GM23338 (cell line): ENCODE results near the gene SRSF9. TPM values are rescaled to one million over a fixed set of nuclear protein-coding genes. Genes with fewer than 3 reads are reported as not detected.

ENCODE experiments used
- ATAC-seq: fragments of 200-7000 bp; cut with Tn5 transposase; 3 replicates; pipeline ENCODE4 v1.9.1; 2020
- DNase-seq: peaks from one replicate; pipeline ENCODE4 v3.0.0-alpha.2; 2015; ENCODE audit warnings: low spot score
- H2AFZ ChIP-seq: fragments of 200-600 bp; sonication (generic); 2 replicates; pipeline ENCODE4 v1.8.0; 2016; ENCODE audit warnings: antibody characterized with exemption, mild to moderate bottlenecking, moderate library complexity
- H3F3A ChIP-seq: fragments of 200-600 bp; sonication (generic); replicated peaks from 2 replicates; pipeline ENCODE4 v1.8.0; 2017; ENCODE audit warnings: antibody characterized with exemption, mixed run types, low read depth
- H3K27ac ChIP-seq: fragments of 200-600 bp; sonication (generic); 2 replicates; pipeline ENCODE4 v1.6.1; 2016; ENCODE audit warnings: low read depth
- H3K27me3 ChIP-seq: fragments of 200-600 bp; sonication (generic); 2 replicates; pipeline ENCODE4 v1.8.0; 2016; ENCODE audit warnings: mild to moderate bottlenecking, mixed run types, moderate library complexity; ENCODE audit not compliant: insufficient read depth
- H3K36me3 ChIP-seq: fragments of 200-600 bp; sonication (generic); 2 replicates; pipeline ENCODE4 v1.8.0; 2016; ENCODE audit warnings: mild to moderate bottlenecking; ENCODE audit not compliant: insufficient read depth
- H3K4me1 ChIP-seq: fragments of 200-600 bp; sonication (generic); 2 replicates; pipeline ENCODE4 v1.8.0; 2016; ENCODE audit warnings: mild to moderate bottlenecking, moderate library complexity; ENCODE audit not compliant: insufficient read depth
- H3K4me2 ChIP-seq: fragments of 200-600 bp; sonication (generic); 2 replicates; pipeline ENCODE4 v1.7.1; 2017; ENCODE audit warnings: mixed run types
- H3K4me3 ChIP-seq: fragments of 200-600 bp; sonication (generic); 2 replicates; pipeline ENCODE4 v1.6.1; 2016; ENCODE audit warnings: mixed run types
- H3K79me2 ChIP-seq: fragments of 200-600 bp; sonication (generic); replicated peaks from 2 replicates; pipeline ENCODE4 v1.8.0; 2017; ENCODE audit warnings: mild to moderate bottlenecking; ENCODE audit not compliant: insufficient read depth
- H3K9me2 ChIP-seq: fragments of 200-600 bp; sonication (generic); 2 replicates; pipeline ENCODE4 v1.8.0; 2017; ENCODE audit not compliant: insufficient read depth
- H4K20me1 ChIP-seq: fragments of 200-600 bp; sonication (generic); replicated peaks from 2 replicates; pipeline ENCODE4 v1.8.0; 2017; ENCODE audit warnings: mild to moderate bottlenecking; ENCODE audit not compliant: insufficient read depth
- H3K27ac Mint-ChIP-seq: 2 replicates; pipeline ENCODE4 v1.8.0; 2020; ENCODE audit warnings: inconsistent platforms, mild to moderate bottlenecking, moderate library complexity, mixed read lengths
- H3K27me3 Mint-ChIP-seq: 3 replicates; pipeline ENCODE4 v1.8.0; 2022; ENCODE audit warnings: low read depth, mild to moderate bottlenecking, moderate library complexity, mixed read lengths, inconsistent platforms; ENCODE audit not compliant: insufficient read depth, poor library complexity
- H3K36me3 Mint-ChIP-seq: 3 replicates; pipeline ENCODE4 v1.8.0; 2021; ENCODE audit warnings: low read depth, mild to moderate bottlenecking, inconsistent platforms, moderate library complexity, mixed read lengths
- H3K4me1 Mint-ChIP-seq: 3 replicates; pipeline ENCODE4 v1.8.0; 2020; ENCODE audit warnings: mild to moderate bottlenecking, inconsistent platforms, mixed read lengths
- H3K4me3 Mint-ChIP-seq: 3 replicates; pipeline ENCODE4 v1.8.0; 2021; ENCODE audit warnings: moderate library complexity, mild to moderate bottlenecking, inconsistent platforms, mixed read lengths
- H3K9me3 Mint-ChIP-seq: 3 replicates; pipeline ENCODE4 v1.8.0; 2020; ENCODE audit warnings: moderate library complexity, mild to moderate bottlenecking, inconsistent platforms, mixed read lengths
- EZH2 ChIP-seq: fragments of 200-600 bp; sonication (generic); IDR thresholded peaks from one replicate; pipeline ENCODE4 v1.8.0; 2017; ENCODE audit warnings: antibody characterized with exemption, mild to moderate bottlenecking, low read depth; ENCODE audit not compliant: unreplicated experiment
- EZH2phosphoT487 ChIP-seq: fragments of 200-600 bp; sonication (generic); IDR thresholded peaks from one replicate; pipeline ENCODE4 v1.8.1; 2018; ENCODE audit warnings: antibody characterized with exemption; ENCODE audit not compliant: unreplicated experiment
- JUNB ChIP-seq: IDR thresholded peaks from one replicate; pipeline ENCODE4 v1.6.1; 2016; ENCODE audit warnings: antibody characterized with exemption; ENCODE audit not compliant: unreplicated experiment
- NANOG ChIP-seq: IDR thresholded peaks from 2 replicates; pipeline ENCODE4 v1.6.1; 2016; ENCODE audit warnings: antibody characterized with exemption, borderline replicate concordance
- POLR2AphosphoS5 ChIP-seq: IDR thresholded peaks from 2 replicates; pipeline ENCODE4 v1.6.1; 2016; ENCODE audit warnings: antibody characterized with exemption, low read depth
- ZNF114 ChIP-seq: fragments of 250-450 bp; sonication (Bioruptor Pico); IDR thresholded peaks from 2 replicates; pipeline ENCODE4 v1.5.0; 2020; ENCODE audit warnings: mild to moderate bottlenecking, moderate library complexity
- ZNF331 ChIP-seq: fragments of 250-450 bp; sonication (Bioruptor Pico); IDR thresholded peaks from 2 replicates; pipeline ENCODE4 v1.5.0; 2020; ENCODE audit warnings: low read depth, mild to moderate bottlenecking, moderate library complexity
- polyA plus RNA-seq: library from polyadenylated mRNA; unstranded; fragments of >200 nt; fragmentation: Nextera tagmentation; extraction: Ambion mirVana; gene quantifications from 2 replicates; pipeline ENCODE4 v1.2.1, GENCODE V29; 2016
- total RNA-seq: library from RNA; depleted of rRNA; stranded (reverse); fragments of >200 nt; shearing (Covaris generic); gene quantifications from 2 replicates; pipeline ENCODE4 v1.2.3, GENCODE V29; 2014
- TF ChIP-seq, protein P1 (sequence below): fragments of 250-450 bp; sonication (Bioruptor Pico); IDR thresholded peaks from 2 replicates; pipeline ENCODE4 v1.5.0; 2020; ENCODE audit warnings: mild to moderate bottlenecking, moderate library complexity
- TF ChIP-seq, protein P2 (sequence below): IDR thresholded peaks from 2 replicates; pipeline ENCODE4 v1.6.1; 2016; ENCODE audit warnings: antibody characterized with exemption

The SRSF9 gene
- total and polyA plus RNA-seq, 2 experiments from 2014 or later, result 250 to 481 TPM

DNA sequence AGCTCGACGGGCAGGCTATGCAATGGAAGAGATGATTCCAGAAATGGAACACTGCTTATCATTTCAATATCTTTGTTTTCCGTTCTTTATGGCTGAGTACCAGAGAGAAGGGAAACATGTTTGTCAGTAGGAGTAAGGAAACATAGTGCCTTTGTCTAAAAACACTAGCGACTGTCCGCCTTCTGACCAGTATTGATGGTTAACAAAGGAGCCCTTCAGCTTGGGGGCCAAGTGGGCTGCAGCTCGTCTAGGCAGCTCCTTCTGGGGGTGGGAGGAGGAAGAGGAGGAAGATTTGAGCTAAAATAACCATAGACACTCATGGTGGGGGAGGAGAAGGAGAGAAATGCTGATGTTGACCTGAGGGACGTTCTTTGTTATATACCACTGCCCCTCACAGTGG lies 44.5 kb upstream of the SRSF9 start (continued):
- TF ChIP-seq, protein P1, sequence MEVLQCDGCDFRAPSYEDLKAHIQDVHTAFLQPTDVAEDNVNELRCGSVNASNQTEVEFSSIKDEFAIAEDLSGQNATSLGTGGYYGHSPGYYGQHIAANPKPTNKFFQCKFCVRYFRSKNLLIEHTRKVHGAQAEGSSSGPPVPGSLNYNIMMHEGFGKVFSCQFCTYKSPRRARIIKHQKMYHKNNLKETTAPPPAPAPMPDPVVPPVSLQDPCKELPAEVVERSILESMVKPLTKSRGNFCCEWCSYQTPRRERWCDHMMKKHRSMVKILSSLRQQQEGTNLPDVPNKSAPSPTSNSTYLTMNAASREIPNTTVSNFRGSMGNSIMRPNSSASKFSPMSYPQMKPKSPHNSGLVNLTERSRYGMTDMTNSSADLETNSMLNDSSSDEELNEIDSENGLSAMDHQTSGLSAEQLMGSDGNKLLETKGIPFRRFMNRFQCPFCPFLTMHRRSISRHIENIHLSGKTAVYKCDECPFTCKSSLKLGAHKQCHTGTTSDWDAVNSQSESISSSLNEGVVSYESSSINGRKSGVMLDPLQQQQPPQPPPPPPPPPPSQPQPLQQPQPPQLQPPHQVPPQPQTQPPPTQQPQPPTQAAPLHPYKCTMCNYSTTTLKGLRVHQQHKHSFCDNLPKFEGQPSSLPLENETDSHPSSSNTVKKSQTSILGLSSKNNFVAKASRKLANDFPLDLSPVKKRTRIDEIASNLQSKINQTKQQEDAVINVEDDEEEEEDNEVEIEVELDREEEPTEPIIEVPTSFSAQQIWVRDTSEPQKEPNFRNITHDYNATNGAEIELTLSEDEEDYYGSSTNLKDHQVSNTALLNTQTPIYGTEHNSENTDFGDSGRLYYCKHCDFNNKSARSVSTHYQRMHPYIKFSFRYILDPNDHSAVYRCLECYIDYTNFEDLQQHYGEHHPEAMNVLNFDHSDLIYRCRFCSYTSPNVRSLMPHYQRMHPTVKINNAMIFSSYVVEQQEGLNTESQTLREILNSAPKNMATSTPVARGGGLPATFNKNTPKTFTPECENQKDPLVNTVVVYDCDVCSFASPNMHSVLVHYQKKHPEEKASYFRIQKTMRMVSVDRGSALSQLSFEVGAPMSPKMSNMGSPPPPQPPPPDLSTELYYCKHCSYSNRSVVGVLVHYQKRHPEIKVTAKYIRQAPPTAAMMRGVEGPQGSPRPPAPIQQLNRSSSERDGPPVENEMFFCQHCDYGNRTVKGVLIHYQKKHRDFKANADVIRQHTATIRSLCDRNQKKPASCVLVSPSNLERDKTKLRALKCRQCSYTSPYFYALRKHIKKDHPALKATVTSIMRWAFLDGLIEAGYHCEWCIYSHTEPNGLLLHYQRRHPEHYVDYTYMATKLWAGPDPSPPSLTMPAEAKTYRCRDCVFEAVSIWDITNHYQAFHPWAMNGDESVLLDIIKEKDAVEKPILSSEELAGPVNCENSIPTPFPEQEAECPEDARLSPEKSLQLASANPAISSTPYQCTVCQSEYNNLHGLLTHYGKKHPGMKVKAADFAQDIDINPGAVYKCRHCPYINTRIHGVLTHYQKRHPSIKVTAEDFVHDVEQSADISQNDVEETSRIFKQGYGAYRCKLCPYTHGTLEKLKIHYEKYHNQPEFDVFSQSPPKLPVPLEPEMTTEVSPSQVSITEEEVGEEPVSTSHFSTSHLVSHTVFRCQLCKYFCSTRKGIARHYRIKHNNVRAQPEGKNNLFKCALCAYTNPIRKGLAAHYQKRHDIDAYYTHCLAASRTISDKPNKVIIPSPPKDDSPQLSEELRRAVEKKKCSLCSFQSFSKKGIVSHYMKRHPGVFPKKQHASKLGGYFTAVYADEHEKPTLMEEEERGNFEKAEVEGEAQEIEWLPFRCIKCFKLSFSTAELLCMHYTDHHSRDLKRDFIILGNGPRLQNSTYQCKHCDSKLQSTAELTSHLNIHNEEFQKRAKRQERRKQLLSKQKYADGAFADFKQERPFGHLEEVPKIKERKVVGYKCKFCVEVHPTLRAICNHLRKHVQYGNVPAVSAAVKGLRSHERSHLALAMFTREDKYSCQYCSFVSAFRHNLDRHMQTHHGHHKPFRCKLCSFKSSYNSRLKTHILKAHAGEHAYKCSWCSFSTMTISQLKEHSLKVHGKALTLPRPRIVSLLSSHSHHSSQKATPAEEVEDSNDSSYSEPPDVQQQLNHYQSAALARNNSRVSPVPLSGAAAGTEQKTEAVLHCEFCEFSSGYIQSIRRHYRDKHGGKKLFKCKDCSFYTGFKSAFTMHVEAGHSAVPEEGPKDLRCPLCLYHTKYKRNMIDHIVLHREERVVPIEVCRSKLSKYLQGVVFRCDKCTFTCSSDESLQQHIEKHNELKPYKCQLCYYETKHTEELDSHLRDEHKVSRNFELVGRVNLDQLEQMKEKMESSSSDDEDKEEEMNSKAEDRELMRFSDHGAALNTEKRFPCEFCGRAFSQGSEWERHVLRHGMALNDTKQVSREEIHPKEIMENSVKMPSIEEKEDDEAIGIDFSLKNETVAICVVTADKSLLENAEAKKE (CRISPR knock-in tag), result no peak

DNA sequence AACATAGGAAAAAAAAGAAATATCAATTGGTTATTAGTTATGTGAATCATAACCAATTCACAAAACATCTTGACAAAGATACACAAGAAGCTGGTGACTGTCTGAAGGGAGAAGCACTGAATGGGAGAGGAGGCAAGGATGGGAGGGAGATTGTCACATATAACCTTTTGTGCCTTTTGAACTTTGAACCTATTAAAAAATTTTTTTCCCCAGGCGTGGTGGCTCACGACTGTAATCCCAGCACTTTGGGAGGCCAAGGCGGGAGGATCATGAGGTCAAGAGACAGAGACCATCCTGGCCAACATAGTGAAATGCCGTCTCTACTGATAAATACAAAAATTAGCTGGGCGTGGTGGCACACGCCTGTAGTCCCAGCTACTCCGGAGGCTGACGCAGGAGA lies 39.0 kb upstream of the SRSF9 start:
- peaks cover 13% of the 10 kb centered on the region for H3K36me3 ChIP-seq
- no peak for ATAC-seq
- peaks cover 14% of the 10 kb centered on the region for H3K4me1 Mint-ChIP-seq
- TF ChIP-seq ZNF331 (CRISPR knock-in tag) (no peak), NANOG (no peak), EZH2phosphoT487 (no peak), EZH2 (no peak), JUNB (no peak), POLR2AphosphoS5 (no peak), ZNF114 (CRISPR knock-in tag) (no peak)
- TF ChIP-seq, protein P2, sequence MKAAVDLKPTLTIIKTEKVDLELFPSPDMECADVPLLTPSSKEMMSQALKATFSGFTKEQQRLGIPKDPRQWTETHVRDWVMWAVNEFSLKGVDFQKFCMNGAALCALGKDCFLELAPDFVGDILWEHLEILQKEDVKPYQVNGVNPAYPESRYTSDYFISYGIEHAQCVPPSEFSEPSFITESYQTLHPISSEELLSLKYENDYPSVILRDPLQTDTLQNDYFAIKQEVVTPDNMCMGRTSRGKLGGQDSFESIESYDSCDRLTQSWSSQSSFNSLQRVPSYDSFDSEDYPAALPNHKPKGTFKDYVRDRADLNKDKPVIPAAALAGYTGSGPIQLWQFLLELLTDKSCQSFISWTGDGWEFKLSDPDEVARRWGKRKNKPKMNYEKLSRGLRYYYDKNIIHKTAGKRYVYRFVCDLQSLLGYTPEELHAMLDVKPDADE, result no peak
- TF ChIP-seq, protein P1 (CRISPR knock-in tag), result no peak
- H3K4me2 ChIP-seq, result no peak overlapping the region
- H3K4me1 ChIP-seq, result peaks cover 15% of the 10 kb centered on the region
- no peak overlapping the region for H3K27ac ChIP-seq
- peaks cover 5% of the 10 kb centered on the region; the same call in 1 of the 2 replicates for H3F3A ChIP-seq
- no peaks in the 10 kb centered on the region for H3K27me3 ChIP-seq
- no peak overlapping the region for H2AFZ ChIP-seq
- peaks cover 2% of the 10 kb centered on the region for H3K27me3 Mint-ChIP-seq
- H3K36me3 Mint-ChIP-seq, result peaks cover 46% of the 10 kb centered on the region
- no peak for DNase-seq
- no peak overlapping the region for H3K27ac Mint-ChIP-seq
- H3K9me3 Mint-ChIP-seq, result no peaks in the 10 kb centered on the region
- no peaks in the 10 kb centered on the region for H4K20me1 ChIP-seq
- no peak overlapping the region for H3K4me3 Mint-ChIP-seq
- H3K4me3 ChIP-seq, result no peak overlapping the region
- no peaks in the 10 kb centered on the region for H3K79me2 ChIP-seq
- no peaks in the 10 kb centered on the region for H3K9me2 ChIP-seq
